HEK293 (cell line): Measurements from ENCODE around the gene FOSL1.

Source experiments
- CTCF ChIA-PET: fragments of 350-600 bp; formaldehyde crosslinking; extraction: SDS; loops from one replicate; lab custom pipeline; 2021; ENCODE audit warnings: antibody characterized with exemption; lab: Yijun Ruan, JAX
- POLR2A ChIA-PET: fragments of 300-600 bp; formaldehyde crosslinking; extraction: SDS; loops from one replicate; lab custom pipeline; 2020; ENCODE audit warnings: antibody characterized with exemption, inconsistent platforms; lab: Yijun Ruan, JAX
- H3K27ac ChIP-seq: fragments of 200-500 bp; sonication (Bioruptor generic); 2 replicates; pipeline ENCODE4 v1.5.1; 2014; ENCODE audit warnings: low read depth, low read length, control low read depth, inconsistent platforms; ENCODE audit errors: extremely low read depth
- H3K36me3 ChIP-seq, 2 experiments: fragments of 200-500 bp in 1 of 2; sonication (Bioruptor generic) in 1 of 2; 1 replicate in 1 of 2; 2 replicates in 1 of 2; pipeline ENCODE4 v1.5.1; 2014 to 2017; ENCODE audit warnings: inconsistent platforms in 2 of 2, low read length in 2 of 2; ENCODE audit not compliant: control insufficient read depth in 2 of 2, insufficient read depth in 1 of 2
- H3K4me1 ChIP-seq: fragments of 200-500 bp; sonication (Bioruptor generic); 2 replicates; pipeline ENCODE4 v1.5.1; 2014; ENCODE audit warnings: mild to moderate bottlenecking, low read length, inconsistent platforms; ENCODE audit not compliant: control insufficient read depth, insufficient read depth
- H3K4me3 ChIP-seq: 2 replicates; pipeline ENCODE4 v1.5.1; 2011; ENCODE audit warnings: low read depth, mild to moderate bottlenecking, control low read depth, low read length, moderate library complexity
- H3K9me3 ChIP-seq: fragments of 200-500 bp; sonication (Bioruptor generic); 2 replicates; pipeline ENCODE4 v1.5.1; 2014; ENCODE audit warnings: low read depth, low read length, inconsistent platforms; ENCODE audit not compliant: control insufficient read depth, insufficient read depth
- HIC1 ChIP-seq: fragments of 450-650 bp; formaldehyde crosslinking; IDR thresholded peaks from 2 replicates; pipeline ENCODE4 v1.5.1; 2016; ENCODE audit warnings: missing biosample characterization, missing genetic modification characterization
- KLF16 ChIP-seq: fragments of 450-650 bp; formaldehyde crosslinking; IDR thresholded peaks from 2 replicates; pipeline ENCODE4 v1.5.1; 2017; ENCODE audit warnings: missing biosample characterization, missing genetic modification characterization
- SCRT1 ChIP-seq: fragments of 450-650 bp; formaldehyde crosslinking; IDR thresholded peaks from 2 replicates; pipeline ENCODE4 v1.5.1; 2016; ENCODE audit warnings: missing biosample characterization, missing genetic modification characterization, borderline replicate concordance
- YY2 ChIP-seq: fragments of 450-650 bp; formaldehyde crosslinking; IDR thresholded peaks from 2 replicates; pipeline ENCODE4 v1.5.1; 2016; ENCODE audit warnings: missing biosample characterization, missing genetic modification characterization
- ZBTB11 ChIP-seq: fragments of 450-650 bp; formaldehyde crosslinking; conservative IDR thresholded peaks from 2 replicates; pipeline ENCODE4 v1.5.1; 2016; ENCODE audit warnings: low read depth, missing biosample characterization, missing genetic modification characterization
- ZNF10 ChIP-seq: fragments of 450-650 bp; formaldehyde crosslinking; IDR thresholded peaks from 2 replicates; pipeline ENCODE4 v1.5.1; 2017; ENCODE audit warnings: missing biosample characterization, missing genetic modification characterization
- ZNF112 ChIP-seq: fragments of 450-650 bp; formaldehyde crosslinking; IDR thresholded peaks from 2 replicates; pipeline ENCODE4 v1.5.0; 2017; ENCODE audit warnings: missing biosample characterization, missing genetic modification characterization
- ZNF121 ChIP-seq: fragments of 450-650 bp; formaldehyde crosslinking; IDR thresholded peaks from 2 replicates; pipeline ENCODE4 v1.5.1; 2016; ENCODE audit warnings: missing biosample characterization, missing genetic modification characterization
- ZNF23 ChIP-seq: fragments of 450-650 bp; formaldehyde crosslinking; IDR thresholded peaks from 2 replicates; pipeline ENCODE4 v1.5.1; 2016; ENCODE audit warnings: missing biosample characterization, missing genetic modification characterization, borderline replicate concordance
- ZNF37A ChIP-seq: fragments of 450-650 bp; IDR thresholded peaks from 2 replicates; pipeline ENCODE4 v1.5.1; 2018; ENCODE audit warnings: missing biosample characterization, missing genetic modification characterization
- ZNF416 ChIP-seq: fragments of 450-650 bp; formaldehyde crosslinking; IDR thresholded peaks from 2 replicates; pipeline ENCODE4 v1.5.1; 2016; ENCODE audit warnings: missing biosample characterization, missing genetic modification characterization
- ZNF518A ChIP-seq: fragments of 450-650 bp; formaldehyde crosslinking; conservative IDR thresholded peaks from 2 replicates; pipeline ENCODE4 v1.5.1; 2016; ENCODE audit warnings: low read depth, missing biosample characterization, missing genetic modification characterization
- ZNF707 ChIP-seq: fragments of 450-650 bp; formaldehyde crosslinking; IDR thresholded peaks from 2 replicates; pipeline ENCODE4 v1.5.1; 2016; ENCODE audit warnings: missing biosample characterization, missing genetic modification characterization
- TF ChIP-seq, protein P1 (sequence below): fragments of 450-650 bp; formaldehyde crosslinking; IDR thresholded peaks from 2 replicates; pipeline ENCODE4 v1.5.1; 2016; ENCODE audit warnings: missing biosample characterization, missing genetic modification characterization
- TF ChIP-seq, protein P2 (sequence below): fragments of 450-650 bp; formaldehyde crosslinking; IDR thresholded peaks from 2 replicates; pipeline ENCODE4 v1.5.1; 2016; ENCODE audit warnings: missing biosample characterization, missing genetic modification characterization, borderline replicate concordance
- TF ChIP-seq, protein P3 (sequence below): fragments of 450-650 bp; formaldehyde crosslinking; IDR thresholded peaks from 2 replicates; pipeline ENCODE4 v1.5.1; 2016; ENCODE audit warnings: missing biosample characterization, missing genetic modification characterization, low read depth

Gene FOSL1

DNA sequence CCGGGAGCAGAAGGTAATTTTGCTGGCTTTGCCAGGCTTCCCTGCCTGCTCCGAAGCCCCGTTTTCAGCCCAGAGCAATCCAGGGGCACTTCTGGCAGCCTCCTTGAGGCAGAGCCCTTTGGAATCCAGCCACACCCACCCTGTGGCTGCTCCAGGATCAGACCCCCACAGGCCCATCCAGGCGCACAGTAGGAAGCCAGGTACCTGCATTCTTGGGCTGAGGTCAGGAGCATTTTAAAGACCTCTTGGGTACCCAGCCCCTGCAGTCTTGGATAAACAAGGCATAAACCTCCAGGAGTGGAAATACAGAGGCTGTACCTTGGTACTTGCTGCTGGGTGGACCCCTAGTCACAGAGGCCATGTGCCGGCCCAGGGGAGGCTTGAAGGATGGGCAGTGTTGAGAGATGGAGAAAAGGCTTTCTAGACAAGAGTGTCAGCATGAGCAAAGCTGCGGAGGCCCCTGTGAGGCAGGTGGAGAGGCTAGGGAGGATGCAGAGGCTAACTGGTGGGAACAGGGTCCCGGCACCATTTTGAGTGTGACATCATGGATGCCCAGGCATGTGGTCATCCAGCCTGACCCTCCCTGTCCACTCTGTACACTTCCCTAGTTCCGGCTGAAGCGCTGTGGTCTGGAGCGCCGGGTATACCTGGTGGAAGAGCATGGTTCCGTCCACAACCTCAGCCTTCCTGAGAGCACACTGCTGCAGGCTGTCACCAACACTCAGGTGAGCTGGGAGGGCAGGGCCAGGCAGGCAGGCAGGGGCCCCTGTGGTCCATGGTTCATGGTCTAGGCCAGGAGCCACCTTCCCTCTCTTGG, 36.1 kb downstream of the FOSL1 start:
- ChIA-PET CTCF (interaction anchor here (0.6 to 6.3 kb wide), 3 partner anchors 21 to 401 kb away, joined by 3 to 118 read pairs (median 18); partner anchors contain the start of genes CCDC85B and FIBP), POLR2A (no interaction called here)
- Histone ChIP-seq H3K4me3 (no peak overlapping the region), H3K4me1 (0 out of 2 replicates have a peak, but pooled peaks cover 2% of the 10 kb centered on the region), H3K36me3 (peaks cover 0 to 67% of the 10 kb centered on the region in 2 experiments; a peak in 1 of 3 replicates)
- TF ChIP-seq ZNF416 (tag by site-specific recombination), result no peak
- no peak for TF ChIP-seq ZNF23 (tag by site-specific recombination)
- TF ChIP-seq ZNF37A (tag by site-specific recombination), result no peak
- no peak for TF ChIP-seq ZBTB11
- no peak for TF ChIP-seq ZNF518A
- TF ChIP-seq SCRT1, result no peak
- TF ChIP-seq KLF16, result no peak
- TF ChIP-seq, protein P1, sequence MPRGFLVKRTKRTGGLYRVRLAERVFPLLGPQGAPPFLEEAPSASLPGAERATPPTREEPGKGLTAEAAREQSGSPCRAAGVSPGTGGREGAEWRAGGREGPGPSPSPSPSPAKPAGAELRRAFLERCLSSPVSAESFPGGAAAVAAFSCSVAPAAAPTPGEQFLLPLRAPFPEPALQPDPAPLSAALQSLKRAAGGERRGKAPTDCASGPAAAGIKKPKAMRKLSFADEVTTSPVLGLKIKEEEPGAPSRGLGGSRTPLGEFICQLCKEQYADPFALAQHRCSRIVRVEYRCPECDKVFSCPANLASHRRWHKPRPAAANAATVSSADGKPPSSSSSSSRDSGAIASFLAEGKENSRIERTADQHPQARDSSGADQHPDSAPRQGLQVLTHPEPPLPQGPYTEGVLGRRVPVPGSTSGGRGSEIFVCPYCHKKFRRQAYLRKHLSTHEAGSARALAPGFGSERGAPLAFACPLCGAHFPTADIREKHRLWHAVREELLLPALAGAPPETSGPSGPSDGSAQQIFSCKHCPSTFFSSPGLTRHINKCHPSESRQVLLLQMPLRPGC (tag by site-specific recombination), result no peak
- TF ChIP-seq ZNF112 (tag by site-specific recombination), result no peak
- TF ChIP-seq YY2 (tag by site-specific recombination), result no peak
- TF ChIP-seq HIC1 (tag by site-specific recombination), result no peak
- TF ChIP-seq, protein P2, sequence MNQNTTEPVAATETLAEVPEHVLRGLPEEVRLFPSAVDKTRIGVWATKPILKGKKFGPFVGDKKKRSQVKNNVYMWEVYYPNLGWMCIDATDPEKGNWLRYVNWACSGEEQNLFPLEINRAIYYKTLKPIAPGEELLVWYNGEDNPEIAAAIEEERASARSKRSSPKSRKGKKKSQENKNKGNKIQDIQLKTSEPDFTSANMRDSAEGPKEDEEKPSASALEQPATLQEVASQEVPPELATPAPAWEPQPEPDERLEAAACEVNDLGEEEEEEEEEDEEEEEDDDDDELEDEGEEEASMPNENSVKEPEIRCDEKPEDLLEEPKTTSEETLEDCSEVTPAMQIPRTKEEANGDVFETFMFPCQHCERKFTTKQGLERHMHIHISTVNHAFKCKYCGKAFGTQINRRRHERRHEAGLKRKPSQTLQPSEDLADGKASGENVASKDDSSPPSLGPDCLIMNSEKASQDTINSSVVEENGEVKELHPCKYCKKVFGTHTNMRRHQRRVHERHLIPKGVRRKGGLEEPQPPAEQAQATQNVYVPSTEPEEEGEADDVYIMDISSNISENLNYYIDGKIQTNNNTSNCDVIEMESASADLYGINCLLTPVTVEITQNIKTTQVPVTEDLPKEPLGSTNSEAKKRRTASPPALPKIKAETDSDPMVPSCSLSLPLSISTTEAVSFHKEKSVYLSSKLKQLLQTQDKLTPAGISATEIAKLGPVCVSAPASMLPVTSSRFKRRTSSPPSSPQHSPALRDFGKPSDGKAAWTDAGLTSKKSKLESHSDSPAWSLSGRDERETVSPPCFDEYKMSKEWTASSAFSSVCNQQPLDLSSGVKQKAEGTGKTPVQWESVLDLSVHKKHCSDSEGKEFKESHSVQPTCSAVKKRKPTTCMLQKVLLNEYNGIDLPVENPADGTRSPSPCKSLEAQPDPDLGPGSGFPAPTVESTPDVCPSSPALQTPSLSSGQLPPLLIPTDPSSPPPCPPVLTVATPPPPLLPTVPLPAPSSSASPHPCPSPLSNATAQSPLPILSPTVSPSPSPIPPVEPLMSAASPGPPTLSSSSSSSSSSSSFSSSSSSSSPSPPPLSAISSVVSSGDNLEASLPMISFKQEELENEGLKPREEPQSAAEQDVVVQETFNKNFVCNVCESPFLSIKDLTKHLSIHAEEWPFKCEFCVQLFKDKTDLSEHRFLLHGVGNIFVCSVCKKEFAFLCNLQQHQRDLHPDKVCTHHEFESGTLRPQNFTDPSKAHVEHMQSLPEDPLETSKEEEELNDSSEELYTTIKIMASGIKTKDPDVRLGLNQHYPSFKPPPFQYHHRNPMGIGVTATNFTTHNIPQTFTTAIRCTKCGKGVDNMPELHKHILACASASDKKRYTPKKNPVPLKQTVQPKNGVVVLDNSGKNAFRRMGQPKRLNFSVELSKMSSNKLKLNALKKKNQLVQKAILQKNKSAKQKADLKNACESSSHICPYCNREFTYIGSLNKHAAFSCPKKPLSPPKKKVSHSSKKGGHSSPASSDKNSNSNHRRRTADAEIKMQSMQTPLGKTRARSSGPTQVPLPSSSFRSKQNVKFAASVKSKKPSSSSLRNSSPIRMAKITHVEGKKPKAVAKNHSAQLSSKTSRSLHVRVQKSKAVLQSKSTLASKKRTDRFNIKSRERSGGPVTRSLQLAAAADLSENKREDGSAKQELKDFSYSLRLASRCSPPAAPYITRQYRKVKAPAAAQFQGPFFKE (tag by site-specific recombination), result no peak
- TF ChIP-seq ZNF10 (tag by site-specific recombination), result no peak
- no peak for TF ChIP-seq ZNF121 (tag by site-specific recombination)
- no peak for TF ChIP-seq ZNF707 (tag by site-specific recombination)
- TF ChIP-seq, protein P3, sequence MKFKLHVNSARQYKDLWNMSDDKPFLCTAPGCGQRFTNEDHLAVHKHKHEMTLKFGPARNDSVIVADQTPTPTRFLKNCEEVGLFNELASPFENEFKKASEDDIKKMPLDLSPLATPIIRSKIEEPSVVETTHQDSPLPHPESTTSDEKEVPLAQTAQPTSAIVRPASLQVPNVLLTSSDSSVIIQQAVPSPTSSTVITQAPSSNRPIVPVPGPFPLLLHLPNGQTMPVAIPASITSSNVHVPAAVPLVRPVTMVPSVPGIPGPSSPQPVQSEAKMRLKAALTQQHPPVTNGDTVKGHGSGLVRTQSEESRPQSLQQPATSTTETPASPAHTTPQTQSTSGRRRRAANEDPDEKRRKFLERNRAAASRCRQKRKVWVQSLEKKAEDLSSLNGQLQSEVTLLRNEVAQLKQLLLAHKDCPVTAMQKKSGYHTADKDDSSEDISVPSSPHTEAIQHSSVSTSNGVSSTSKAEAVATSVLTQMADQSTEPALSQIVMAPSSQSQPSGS (tag by site-specific recombination), result no peak
- TF ChIP-seq, all 188 proteins: peak for 0
- H3K9me3 ChIP-seq, result no peaks in the 10 kb centered on the region
- no peak overlapping the region for H3K27ac ChIP-seq
